Mammary epithelial cell (primary cell): Measurements from ENCODE around the gene HNRNPM.

ENCODE experiments used
- EZH2 ChIP-seq: IDR thresholded peaks from 2 replicates; pipeline ENCODE4 v1.6.1; 2012; ENCODE audit warnings: low read length, inconsistent platforms, borderline replicate concordance
- TF ChIP-seq, protein P1 (sequence below), 2 donors: IDR thresholded peaks in 1 of 2; conservative IDR thresholded peaks in 1 of 2; 2 replicates each; pipeline ENCODE4 v1.5.1; 2011 to 2012; ENCODE audit warnings: inconsistent platforms in 2 of 2, low read length in 2 of 2, mild to moderate bottlenecking in 2 of 2, control low read depth in 1 of 2, low read depth in 1 of 2; ENCODE audit not compliant: insufficient read depth in 1 of 2; ENCODE audit errors: extremely low read depth in 1 of 2

GRCh38 chr19:8468761-8469373 is 24.1 kb downstream of the HNRNPM start:
- TF ChIP-seq, protein P1, sequence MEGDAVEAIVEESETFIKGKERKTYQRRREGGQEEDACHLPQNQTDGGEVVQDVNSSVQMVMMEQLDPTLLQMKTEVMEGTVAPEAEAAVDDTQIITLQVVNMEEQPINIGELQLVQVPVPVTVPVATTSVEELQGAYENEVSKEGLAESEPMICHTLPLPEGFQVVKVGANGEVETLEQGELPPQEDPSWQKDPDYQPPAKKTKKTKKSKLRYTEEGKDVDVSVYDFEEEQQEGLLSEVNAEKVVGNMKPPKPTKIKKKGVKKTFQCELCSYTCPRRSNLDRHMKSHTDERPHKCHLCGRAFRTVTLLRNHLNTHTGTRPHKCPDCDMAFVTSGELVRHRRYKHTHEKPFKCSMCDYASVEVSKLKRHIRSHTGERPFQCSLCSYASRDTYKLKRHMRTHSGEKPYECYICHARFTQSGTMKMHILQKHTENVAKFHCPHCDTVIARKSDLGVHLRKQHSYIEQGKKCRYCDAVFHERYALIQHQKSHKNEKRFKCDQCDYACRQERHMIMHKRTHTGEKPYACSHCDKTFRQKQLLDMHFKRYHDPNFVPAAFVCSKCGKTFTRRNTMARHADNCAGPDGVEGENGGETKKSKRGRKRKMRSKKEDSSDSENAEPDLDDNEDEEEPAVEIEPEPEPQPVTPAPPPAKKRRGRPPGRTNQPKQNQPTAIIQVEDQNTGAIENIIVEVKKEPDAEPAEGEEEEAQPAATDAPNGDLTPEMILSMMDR (conservative IDR thresholded peaks at IDR 0.05 in 1 of 2, IDR thresholded peaks at IDR 0.05 in 1 of 2; ENCODE audit: extremely low read depth in 1 of 2, insufficient read depth in 1 of 2, low read depth in 1 of 2, low read length in 2 of 2) = no peak
- no peak for TF ChIP-seq EZH2
